HepG2 (cell line): ENCODE data around the gene ENPP7. TPM values are rescaled to one million over a fixed set of nuclear protein-coding genes. Genes with fewer than 3 reads are reported as not detected.

Source experiments
- AKAP8 ChIP-seq: sonication (generic); formaldehyde crosslinking; IDR thresholded peaks from 2 replicates; pipeline ENCODE4 v1.5.1; 2020; ENCODE audit warnings: mild to moderate bottlenecking, missing genetic modification reagents
- ARHGAP35 ChIP-seq: sonication (generic); formaldehyde crosslinking; IDR thresholded peaks from 2 replicates; pipeline ENCODE4 v1.9.0; 2022; ENCODE audit warnings: mild to moderate bottlenecking, inconsistent platforms, moderate library complexity, missing genetic modification reagents, borderline replicate concordance
- FOXA1 ChIP-seq, 2 experiments: fragments of 450-650 bp in 1 of 2; sonication (generic) in 1 of 2; formaldehyde crosslinking in 1 of 2; IDR thresholded peaks; 2 replicates each; pipeline versions ENCODE4 v1.4.0 to v1.6.1; 2016 to 2020; ENCODE audit warnings: missing genetic modification reagents in 1 of 2
- FOXK2 ChIP-seq: fragments of 450-650 bp; IDR thresholded peaks from 2 replicates; pipeline ENCODE4 v1.6.1; 2016
- FOXP1 ChIP-seq, 2 experiments: fragments of 450-650 bp in 1 of 2; IDR thresholded peaks; 2 replicates each; pipeline ENCODE4 v1.6.1; 2017 to 2018; ENCODE audit warnings: antibody characterized with exemption in 1 of 2
- FOXP4 ChIP-seq: sonication (generic); formaldehyde crosslinking; IDR thresholded peaks from 2 replicates; pipeline ENCODE4 v1.4.0; 2020; ENCODE audit warnings: missing genetic modification reagents
- IKZF4 ChIP-seq: sonication (generic); formaldehyde crosslinking; IDR thresholded peaks from 2 replicates; pipeline ENCODE4 v1.5.1; 2020; ENCODE audit warnings: borderline replicate concordance, mild to moderate bottlenecking, low read depth, missing genetic modification reagents; ENCODE audit errors: not compliant biosample characterization
- MAZ ChIP-seq, 2 experiments: sonication (generic) in 1 of 2; formaldehyde crosslinking in 1 of 2; IDR thresholded peaks; 2 replicates each; pipeline versions ENCODE4 v1.5.0 to v1.6.1; 2012 to 2020; ENCODE audit warnings: low read depth in 2 of 2, mild to moderate bottlenecking in 2 of 2, borderline replicate concordance in 1 of 2, improper control_type of control experiment in 1 of 2, low read length in 1 of 2, missing genetic modification reagents in 1 of 2, moderate library complexity in 1 of 2
- MYPOP ChIP-seq: sonication (generic); formaldehyde crosslinking; IDR thresholded peaks from 2 replicates; pipeline ENCODE4 v1.8.1; 2023; ENCODE audit warnings: mild to moderate bottlenecking, moderate library complexity, missing genetic modification reagents
- RNF2 ChIP-seq: fragments of 450-650 bp; conservative IDR thresholded peaks from 2 replicates; pipeline ENCODE4 v1.6.1; 2016; ENCODE audit warnings: low read depth
- SMAD1 ChIP-seq: sonication (generic); formaldehyde crosslinking; IDR thresholded peaks from 2 replicates; pipeline ENCODE4 v1.4.0; 2020; ENCODE audit warnings: missing genetic modification reagents, low read depth, mild to moderate bottlenecking, borderline replicate concordance
- ZGPAT ChIP-seq: IDR thresholded peaks from 2 replicates; pipeline ENCODE4 v1.6.1; 2016; ENCODE audit warnings: mild to moderate bottlenecking
- ZNF121 ChIP-seq: sonication (generic); formaldehyde crosslinking; IDR thresholded peaks from 2 replicates; pipeline ENCODE4 v1.5.0; 2020; ENCODE audit warnings: mild to moderate bottlenecking, missing genetic modification reagents
- ZNF18 ChIP-seq: sonication (generic); formaldehyde crosslinking; IDR thresholded peaks from 2 replicates; pipeline ENCODE4 v1.8.0; 2022; ENCODE audit warnings: mild to moderate bottlenecking, missing genetic modification reagents; ENCODE audit not compliant: insufficient replicate concordance
- ZNF275 ChIP-seq: sonication (generic); formaldehyde crosslinking; IDR thresholded peaks from 2 replicates; pipeline ENCODE4 v1.8.0; 2022; ENCODE audit warnings: missing genetic modification reagents, mild to moderate bottlenecking, inconsistent platforms, borderline replicate concordance
- ZNF362 ChIP-seq: sonication (generic); formaldehyde crosslinking; IDR thresholded peaks from 2 replicates; pipeline ENCODE4 v1.4.0; 2020; ENCODE audit warnings: missing genetic modification reagents, mild to moderate bottlenecking, borderline replicate concordance
- ZNF546 ChIP-seq: sonication (generic); formaldehyde crosslinking; conservative IDR thresholded peaks from 2 replicates; pipeline ENCODE4 v1.8.1; 2023; ENCODE audit warnings: mild to moderate bottlenecking, missing genetic modification reagents
- ZNF674 ChIP-seq: sonication (generic); formaldehyde crosslinking; IDR thresholded peaks from 2 replicates; pipeline ENCODE4 v1.5.0; 2020; ENCODE audit warnings: low read depth, mild to moderate bottlenecking, missing genetic modification reagents
- polyA plus RNA-seq, 8 experiments: library from polyadenylated mRNA; depleted of rRNA in 3 of 8; stranded (reverse) in 7 of 8; unstranded in 1 of 8; fragments of >200 nt; fragmentation: Illumina TruSeq in 4 of 8; extraction: Trizol in 4 of 8; gene quantifications; 2 replicates each; pipeline versions ENCODE4 v1.2.1 to v1.2.3, GENCODE V29; 2011 to 2016; ENCODE audit warnings: low read depth in 4 of 8, missing spikeins in 1 of 8, mixed read lengths in 1 of 8; ENCODE audit not compliant: insufficient read depth in 1 of 8
- total RNA-seq, 5 experiments: library from RNA; depleted of rRNA; stranded (reverse); fragments of >200 nt; fragmentation: Illumina TruSeq; extraction: Trizol; gene quantifications; 2 replicates each; pipeline ENCODE4 v1.2.3, GENCODE V29; 2016; ENCODE audit warnings: low read depth in 1 of 5

ENPP7 gene
- total and polyA plus RNA-seq, 2 of the 13 experiments (the other 11 are each of a cell fraction or from before 2014, with no cell fraction given) = 1.1 to 2.2 TPM

- peak; percentile 87 for TF ChIP-seq ZNF18 (CRISPR knock-in tag)
- TF ChIP-seq IKZF4 (CRISPR knock-in tag) = no peak
- TF ChIP-seq FOXK2 = 0 out of 2 replicates have a peak, but pooled peaks have one; percentile 13
- peak; percentile 95; the same call in 1 of the 2 replicates for TF ChIP-seq ZNF546 (CRISPR knock-in tag)
- TF ChIP-seq RNF2 = peak; percentile 98
- no peak for TF ChIP-seq FOXA1 (IDR thresholded peaks at IDR 0.05)
- TF ChIP-seq FOXA1 (CRISPR knock-in tag; IDR thresholded peaks at IDR 0.05) = peak; percentile 20; the same call in 1 of the 2 replicates
- TF ChIP-seq ZNF275 = peak; percentile 70; the same call in 1 of the 2 replicates
- TF ChIP-seq FOXP4 (CRISPR knock-in tag) = no peak
- peak; percentile 94; the same call in 1 of the 2 replicates for TF ChIP-seq SMAD1 (CRISPR knock-in tag)
- TF ChIP-seq ZNF674 (CRISPR knock-in tag) = no peak
- peak; percentile 31; the same call in 1 of the 2 replicates for TF ChIP-seq ZNF362 (CRISPR knock-in tag)
- no peak for TF ChIP-seq FOXP1 (IDR thresholded peaks at IDR 0.05)
- TF ChIP-seq FOXP1 (CRISPR knock-in tag; IDR thresholded peaks at IDR 0.05) = peak; percentile 57; the same call in 1 of the 2 replicates
- peak; percentile 95 for TF ChIP-seq ZGPAT (CRISPR knock-in tag)
- no peak; the same call in 1 of the 2 replicates for TF ChIP-seq AKAP8
- TF ChIP-seq MYPOP (CRISPR knock-in tag) = peak; percentile 64; the same call in 1 of the 2 replicates
- TF ChIP-seq ZNF121 (CRISPR knock-in tag) = peak; percentile 80; the same call in 1 of the 2 replicates
- no peak for TF ChIP-seq MAZ (IDR thresholded peaks at IDR 0.05; ENCODE audit: borderline replicate concordance, low read depth, low read length)
- peak; percentile 84 for TF ChIP-seq MAZ (CRISPR knock-in tag; IDR thresholded peaks at IDR 0.05; ENCODE audit: low read depth)
- peak; percentile 77; the same call in 1 of the 2 replicates for TF ChIP-seq ARHGAP35 (CRISPR knock-in tag)
Measured at GRCh38 chr17:79760197-79760906, 29.6 kb downstream of the ENPP7 start (continued).
